Measurements from ENCODE around the gene UBE4A. TPM values are rescaled to one million over a fixed set of nuclear protein-coding genes. Genes with fewer than 3 reads are reported as not detected.

UBE4A gene
- total and polyA plus RNA-seq, 8 donors: 40.3 to 47.7 (median 44.0) TPM

DNA sequence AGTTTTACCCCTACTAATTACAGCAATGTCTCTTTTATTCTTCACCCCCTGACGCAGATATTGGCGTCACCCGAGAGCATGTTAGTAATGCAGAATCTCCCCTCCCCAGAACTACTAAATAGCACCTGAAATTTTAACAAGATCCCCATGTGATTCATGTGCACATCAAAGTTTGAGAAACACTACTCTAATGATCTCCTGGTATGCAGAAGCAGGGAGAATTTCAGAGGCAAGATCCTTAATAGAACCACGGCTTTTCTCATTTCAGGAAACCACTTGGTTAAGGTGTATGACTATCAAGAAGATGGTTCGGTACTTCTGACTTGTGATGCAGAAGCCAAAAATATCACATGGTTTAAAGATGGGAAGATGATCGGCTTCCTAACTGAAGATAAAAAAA lies 9.9 kb upstream of the UBE4A start:
- intact Hi-C loops (cut with DNase I): loop anchor here in 1 of 2 donors (10.0 kb wide), 1 partner anchor 55 kb away; no protein-coding TSS in a partner anchor
- no peak for ATAC-seq

DNA sequence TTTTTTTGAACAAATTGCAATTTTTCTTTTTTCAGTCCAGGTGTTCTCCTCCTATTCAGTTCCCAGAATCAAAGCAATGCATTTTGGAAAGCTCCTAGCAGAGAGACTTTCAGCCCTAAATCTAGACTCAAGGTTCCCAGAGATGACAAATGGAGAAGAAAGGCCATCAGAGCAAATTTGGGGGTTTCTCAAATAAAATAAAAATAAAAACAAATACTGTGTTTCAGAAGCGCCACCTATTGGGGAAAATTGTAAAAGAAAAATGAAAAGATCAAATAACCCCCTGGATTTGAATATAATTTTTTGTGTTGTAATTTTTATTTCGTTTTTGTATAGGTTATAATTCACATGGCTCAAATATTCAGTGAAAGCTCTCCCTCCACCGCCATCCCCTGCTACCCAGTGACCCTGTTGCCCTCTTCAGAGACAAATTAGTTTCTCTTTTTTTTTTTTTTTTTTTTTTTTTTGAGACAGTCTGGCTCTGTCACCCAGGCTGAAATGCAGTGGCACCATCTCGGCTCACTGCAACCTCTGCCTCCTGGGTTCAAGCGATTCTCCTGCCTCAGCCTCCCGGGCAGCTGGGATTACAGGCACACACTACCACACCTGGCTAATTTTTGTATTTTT lies 6.2 kb upstream of the UBE4A start:
- Histone ChIP-seq H3K36me3 (no peaks in the 10 kb centered on the region), H3K9me3 (no peaks in the 10 kb centered on the region), H3K4me1 (no peaks in the 10 kb centered on the region), H3K27ac (no peak overlapping the region), H3K4me3 (no peak overlapping the region), H3K27me3 (no peaks in the 10 kb centered on the region)
- DNase-seq (peak in 1 of 4 donors; percentile 20), ATAC-seq (no peak)
- TF ChIP-seq, protein P1, sequence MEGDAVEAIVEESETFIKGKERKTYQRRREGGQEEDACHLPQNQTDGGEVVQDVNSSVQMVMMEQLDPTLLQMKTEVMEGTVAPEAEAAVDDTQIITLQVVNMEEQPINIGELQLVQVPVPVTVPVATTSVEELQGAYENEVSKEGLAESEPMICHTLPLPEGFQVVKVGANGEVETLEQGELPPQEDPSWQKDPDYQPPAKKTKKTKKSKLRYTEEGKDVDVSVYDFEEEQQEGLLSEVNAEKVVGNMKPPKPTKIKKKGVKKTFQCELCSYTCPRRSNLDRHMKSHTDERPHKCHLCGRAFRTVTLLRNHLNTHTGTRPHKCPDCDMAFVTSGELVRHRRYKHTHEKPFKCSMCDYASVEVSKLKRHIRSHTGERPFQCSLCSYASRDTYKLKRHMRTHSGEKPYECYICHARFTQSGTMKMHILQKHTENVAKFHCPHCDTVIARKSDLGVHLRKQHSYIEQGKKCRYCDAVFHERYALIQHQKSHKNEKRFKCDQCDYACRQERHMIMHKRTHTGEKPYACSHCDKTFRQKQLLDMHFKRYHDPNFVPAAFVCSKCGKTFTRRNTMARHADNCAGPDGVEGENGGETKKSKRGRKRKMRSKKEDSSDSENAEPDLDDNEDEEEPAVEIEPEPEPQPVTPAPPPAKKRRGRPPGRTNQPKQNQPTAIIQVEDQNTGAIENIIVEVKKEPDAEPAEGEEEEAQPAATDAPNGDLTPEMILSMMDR (IDR thresholded peaks at IDR 0.05): peak in 1 of 2 donors; percentile 45
- intact Hi-C loops (cut with DNase I): loop anchor here in 1 of 2 donors (10.0 kb wide), 2 partner anchors 148 to 208 kb away; no protein-coding TSS in a partner anchor

More for the DNA sequence above, 9.9 kb upstream of the UBE4A start:
- Histone ChIP-seq H3K36me3 (no peaks in the 10 kb centered on the region), H3K27ac (no peak overlapping the region), H3K4me1 (no peaks in the 10 kb centered on the region), H3K27me3 (no peaks in the 10 kb centered on the region), H3K9me3 (no peaks in the 10 kb centered on the region), H3K4me3 (no peak overlapping the region)
- TF ChIP-seq, protein P1 (IDR thresholded peaks at IDR 0.05): no peak
- no peak for DNase-seq

DNA sequence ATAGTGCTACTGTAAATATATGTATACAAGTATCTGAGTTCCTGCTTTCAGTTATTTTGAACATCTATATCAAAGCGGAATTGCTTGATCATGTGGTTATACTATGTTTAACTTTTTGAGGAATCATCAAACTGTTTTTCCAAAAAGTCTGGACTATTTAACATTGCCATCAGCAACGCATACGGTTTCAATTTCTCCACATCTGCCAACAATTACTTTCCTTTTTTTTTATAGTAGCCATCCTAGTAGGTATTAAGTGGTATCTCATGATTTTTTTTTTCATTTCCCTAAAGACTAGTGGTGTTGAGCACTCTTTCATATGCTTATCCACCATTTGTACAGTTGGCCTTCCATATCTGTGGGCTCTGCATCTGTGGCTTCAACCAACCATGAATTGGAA lies 1.3 kb upstream of the UBE4A start:
- DNase-seq (no peak), ATAC-seq (no peak)
- Histone ChIP-seq H3K27me3 (no peaks in the 10 kb centered on the region), H3K9me3 (no peaks in the 10 kb centered on the region), H3K27ac (no peak overlapping the region), H3K36me3 (no peaks in the 10 kb centered on the region), H3K4me3 (no peak overlapping the region), H3K4me1 (peaks cover 6 to 32% of the 10 kb centered on the region in 2 donors)
- TF ChIP-seq, protein P1 (IDR thresholded peaks at IDR 0.05): no peak
- intact Hi-C loops (cut with DNase I): loop anchor here in 1 of 2 donors (10.0 kb wide), 2 partner anchors 153 to 213 kb away; no protein-coding TSS in a partner anchor

DNA sequence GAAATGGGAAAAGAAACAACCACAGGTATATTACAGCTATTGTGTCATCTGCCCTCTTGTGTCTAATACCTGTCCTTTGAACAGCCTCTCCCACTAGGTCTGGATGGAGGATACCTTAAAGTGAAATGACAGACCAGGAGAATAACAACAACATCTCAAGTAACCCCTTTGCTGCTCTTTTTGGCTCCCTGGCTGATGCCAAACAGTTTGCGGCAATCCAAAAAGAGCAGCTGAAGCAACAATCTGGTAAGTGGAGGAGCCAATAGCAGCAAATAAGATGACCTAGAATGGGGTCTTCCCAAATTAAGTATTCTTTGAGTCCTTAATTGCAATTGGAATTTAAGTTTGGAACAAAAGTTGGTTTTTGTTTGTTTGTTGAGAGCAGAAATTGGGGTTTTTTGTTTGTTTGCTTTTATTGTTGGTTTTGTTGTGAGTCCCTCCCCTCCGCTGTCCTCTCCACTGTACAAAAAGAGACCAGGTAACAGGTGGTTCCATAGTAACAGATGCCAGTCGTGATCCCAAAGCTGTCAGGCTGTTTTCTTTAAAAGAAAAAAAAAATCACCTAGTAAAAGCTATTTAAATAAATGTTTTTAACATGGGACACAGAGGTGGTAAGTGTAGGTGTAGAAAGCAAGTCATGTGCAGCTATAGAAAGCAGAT lies 5.7 kb downstream of the UBE4A start:
- H3K9me3 ChIP-seq: no peaks in the 10 kb centered on the region
- TF ChIP-seq, protein P1 (IDR thresholded peaks at IDR 0.05): no peak
- intact Hi-C loops (cut with DNase I): no loop called here

DNA sequence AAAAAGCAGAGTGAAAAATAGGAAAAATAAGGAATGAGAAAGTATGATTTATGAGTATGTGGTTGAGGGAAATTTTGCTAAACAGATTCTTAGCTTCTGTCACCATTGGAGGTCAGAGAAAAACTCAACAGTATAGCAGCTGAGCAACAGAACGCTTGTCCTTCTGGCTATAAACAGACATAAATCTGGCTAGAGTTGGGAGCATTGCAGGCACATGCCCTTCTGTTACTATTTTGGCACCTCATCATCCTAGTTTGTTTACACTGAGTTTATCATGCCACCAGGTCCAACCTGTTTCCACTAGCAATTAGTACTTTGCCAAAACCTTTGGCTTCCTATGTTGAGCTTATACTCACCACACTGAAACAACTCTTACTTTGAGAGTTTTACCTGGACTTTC lies 6.9 kb downstream of the UBE4A start:
- ATAC-seq (no peak), DNase-seq (no peak)
- Histone ChIP-seq H3K9me3 (no peaks in the 10 kb centered on the region), H3K4me1 (peaks cover 0 to 17% of the 10 kb centered on the region in 2 donors), H3K4me3 (no peak overlapping the region), H3K27me3 (no peaks in the 10 kb centered on the region), H3K36me3 (peaks cover 0 to 66% of the 10 kb centered on the region in 2 donors), H3K27ac (no peak overlapping the region)
- TF ChIP-seq, protein P1 (IDR thresholded peaks at IDR 0.05): no peak
- intact Hi-C loops (cut with DNase I): no loop called here

More for the DNA sequence above, 5.7 kb downstream of the UBE4A start:
- peaks cover 0 to 54% of the 10 kb centered on the region in 2 donors for H3K36me3 ChIP-seq
- no peak for DNase-seq
- H3K4me3 ChIP-seq: no peak overlapping the region
- H3K27ac ChIP-seq: no peak overlapping the region
- peaks cover 5 to 29% of the 10 kb centered on the region in 2 donors for H3K4me1 ChIP-seq
- H3K27me3 ChIP-seq: no peaks in the 10 kb centered on the region
- no peak for ATAC-seq

All from left lung (tissue), 10 donors.